Measurements from ENCODE around the gene KLF6. TPM values are rescaled to one million over a fixed set of nuclear protein-coding genes. Genes with fewer than 3 reads are reported as not detected.

The KLF6 gene
- total and polyA plus RNA-seq, 9 of the 15 experiments (the other 6 are each of a cell fraction or from before 2014, with no cell fraction given) = 3.2 to 23.9 (median 8.0) TPM

DNA sequence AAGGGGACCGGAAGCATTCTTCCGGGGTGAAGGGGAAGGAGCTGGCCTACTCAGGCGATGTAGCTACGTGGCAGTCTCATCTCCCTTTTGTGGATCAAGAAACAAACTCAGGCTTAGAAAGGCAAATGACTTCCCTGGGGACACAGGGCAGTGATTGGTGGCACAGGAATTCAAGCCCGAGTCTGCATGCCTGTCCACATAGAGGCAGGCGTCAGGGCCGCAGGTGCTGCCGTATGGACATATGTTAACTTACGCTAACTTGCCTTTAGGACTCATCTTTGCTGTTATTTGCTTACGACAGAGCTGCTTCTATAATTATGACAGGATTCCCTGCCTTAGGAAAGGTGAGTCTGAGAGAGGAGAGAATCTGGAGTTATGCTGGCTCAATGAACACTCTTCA, 42.3 kb upstream of the KLF6 start (continued):
- TF ChIP-seq, protein P1, sequence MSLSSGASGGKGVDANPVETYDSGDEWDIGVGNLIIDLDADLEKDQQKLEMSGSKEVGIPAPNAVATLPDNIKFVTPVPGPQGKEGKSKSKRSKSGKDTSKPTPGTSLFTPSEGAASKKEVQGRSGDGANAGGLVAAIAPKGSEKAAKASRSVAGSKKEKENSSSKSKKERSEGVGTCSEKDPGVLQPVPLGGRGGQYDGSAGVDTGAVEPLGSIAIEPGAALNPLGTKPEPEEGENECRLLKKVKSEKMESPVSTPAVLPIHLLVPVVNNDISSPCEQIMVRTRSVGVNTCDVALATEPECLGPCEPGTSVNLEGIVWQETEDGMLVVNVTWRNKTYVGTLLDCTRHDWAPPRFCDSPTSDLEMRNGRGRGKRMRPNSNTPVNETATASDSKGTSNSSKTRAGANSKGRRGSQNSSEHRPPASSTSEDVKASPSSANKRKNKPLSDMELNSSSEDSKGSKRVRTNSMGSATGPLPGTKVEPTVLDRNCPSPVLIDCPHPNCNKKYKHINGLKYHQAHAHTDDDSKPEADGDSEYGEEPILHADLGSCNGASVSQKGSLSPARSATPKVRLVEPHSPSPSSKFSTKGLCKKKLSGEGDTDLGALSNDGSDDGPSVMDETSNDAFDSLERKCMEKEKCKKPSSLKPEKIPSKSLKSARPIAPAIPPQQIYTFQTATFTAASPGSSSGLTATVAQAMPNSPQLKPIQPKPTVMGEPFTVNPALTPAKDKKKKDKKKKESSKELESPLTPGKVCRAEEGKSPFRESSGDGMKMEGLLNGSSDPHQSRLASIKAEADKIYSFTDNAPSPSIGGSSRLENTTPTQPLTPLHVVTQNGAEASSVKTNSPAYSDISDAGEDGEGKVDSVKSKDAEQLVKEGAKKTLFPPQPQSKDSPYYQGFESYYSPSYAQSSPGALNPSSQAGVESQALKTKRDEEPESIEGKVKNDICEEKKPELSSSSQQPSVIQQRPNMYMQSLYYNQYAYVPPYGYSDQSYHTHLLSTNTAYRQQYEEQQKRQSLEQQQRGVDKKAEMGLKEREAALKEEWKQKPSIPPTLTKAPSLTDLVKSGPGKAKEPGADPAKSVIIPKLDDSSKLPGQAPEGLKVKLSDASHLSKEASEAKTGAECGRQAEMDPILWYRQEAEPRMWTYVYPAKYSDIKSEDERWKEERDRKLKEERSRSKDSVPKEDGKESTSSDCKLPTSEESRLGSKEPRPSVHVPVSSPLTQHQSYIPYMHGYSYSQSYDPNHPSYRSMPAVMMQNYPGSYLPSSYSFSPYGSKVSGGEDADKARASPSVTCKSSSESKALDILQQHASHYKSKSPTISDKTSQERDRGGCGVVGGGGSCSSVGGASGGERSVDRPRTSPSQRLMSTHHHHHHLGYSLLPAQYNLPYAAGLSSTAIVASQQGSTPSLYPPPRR (CRISPR knock-in tag; IDR thresholded peaks at IDR 0.05; ENCODE audit: borderline replicate concordance) = no peak
- no peak for TF ChIP-seq MEF2A (IDR thresholded peaks at IDR 0.05; ENCODE audit: control insufficient read depth, low read depth, low read length)
- no peak for TF ChIP-seq NFRKB (IDR thresholded peaks at IDR 0.05; ENCODE audit: low read depth)
- TF ChIP-seq POLR3A (IDR thresholded peaks at IDR 0.05; ENCODE audit: borderline replicate concordance, extremely low read depth, insufficient read depth, insufficient read length) = no peak
- TF ChIP-seq, protein P2, sequence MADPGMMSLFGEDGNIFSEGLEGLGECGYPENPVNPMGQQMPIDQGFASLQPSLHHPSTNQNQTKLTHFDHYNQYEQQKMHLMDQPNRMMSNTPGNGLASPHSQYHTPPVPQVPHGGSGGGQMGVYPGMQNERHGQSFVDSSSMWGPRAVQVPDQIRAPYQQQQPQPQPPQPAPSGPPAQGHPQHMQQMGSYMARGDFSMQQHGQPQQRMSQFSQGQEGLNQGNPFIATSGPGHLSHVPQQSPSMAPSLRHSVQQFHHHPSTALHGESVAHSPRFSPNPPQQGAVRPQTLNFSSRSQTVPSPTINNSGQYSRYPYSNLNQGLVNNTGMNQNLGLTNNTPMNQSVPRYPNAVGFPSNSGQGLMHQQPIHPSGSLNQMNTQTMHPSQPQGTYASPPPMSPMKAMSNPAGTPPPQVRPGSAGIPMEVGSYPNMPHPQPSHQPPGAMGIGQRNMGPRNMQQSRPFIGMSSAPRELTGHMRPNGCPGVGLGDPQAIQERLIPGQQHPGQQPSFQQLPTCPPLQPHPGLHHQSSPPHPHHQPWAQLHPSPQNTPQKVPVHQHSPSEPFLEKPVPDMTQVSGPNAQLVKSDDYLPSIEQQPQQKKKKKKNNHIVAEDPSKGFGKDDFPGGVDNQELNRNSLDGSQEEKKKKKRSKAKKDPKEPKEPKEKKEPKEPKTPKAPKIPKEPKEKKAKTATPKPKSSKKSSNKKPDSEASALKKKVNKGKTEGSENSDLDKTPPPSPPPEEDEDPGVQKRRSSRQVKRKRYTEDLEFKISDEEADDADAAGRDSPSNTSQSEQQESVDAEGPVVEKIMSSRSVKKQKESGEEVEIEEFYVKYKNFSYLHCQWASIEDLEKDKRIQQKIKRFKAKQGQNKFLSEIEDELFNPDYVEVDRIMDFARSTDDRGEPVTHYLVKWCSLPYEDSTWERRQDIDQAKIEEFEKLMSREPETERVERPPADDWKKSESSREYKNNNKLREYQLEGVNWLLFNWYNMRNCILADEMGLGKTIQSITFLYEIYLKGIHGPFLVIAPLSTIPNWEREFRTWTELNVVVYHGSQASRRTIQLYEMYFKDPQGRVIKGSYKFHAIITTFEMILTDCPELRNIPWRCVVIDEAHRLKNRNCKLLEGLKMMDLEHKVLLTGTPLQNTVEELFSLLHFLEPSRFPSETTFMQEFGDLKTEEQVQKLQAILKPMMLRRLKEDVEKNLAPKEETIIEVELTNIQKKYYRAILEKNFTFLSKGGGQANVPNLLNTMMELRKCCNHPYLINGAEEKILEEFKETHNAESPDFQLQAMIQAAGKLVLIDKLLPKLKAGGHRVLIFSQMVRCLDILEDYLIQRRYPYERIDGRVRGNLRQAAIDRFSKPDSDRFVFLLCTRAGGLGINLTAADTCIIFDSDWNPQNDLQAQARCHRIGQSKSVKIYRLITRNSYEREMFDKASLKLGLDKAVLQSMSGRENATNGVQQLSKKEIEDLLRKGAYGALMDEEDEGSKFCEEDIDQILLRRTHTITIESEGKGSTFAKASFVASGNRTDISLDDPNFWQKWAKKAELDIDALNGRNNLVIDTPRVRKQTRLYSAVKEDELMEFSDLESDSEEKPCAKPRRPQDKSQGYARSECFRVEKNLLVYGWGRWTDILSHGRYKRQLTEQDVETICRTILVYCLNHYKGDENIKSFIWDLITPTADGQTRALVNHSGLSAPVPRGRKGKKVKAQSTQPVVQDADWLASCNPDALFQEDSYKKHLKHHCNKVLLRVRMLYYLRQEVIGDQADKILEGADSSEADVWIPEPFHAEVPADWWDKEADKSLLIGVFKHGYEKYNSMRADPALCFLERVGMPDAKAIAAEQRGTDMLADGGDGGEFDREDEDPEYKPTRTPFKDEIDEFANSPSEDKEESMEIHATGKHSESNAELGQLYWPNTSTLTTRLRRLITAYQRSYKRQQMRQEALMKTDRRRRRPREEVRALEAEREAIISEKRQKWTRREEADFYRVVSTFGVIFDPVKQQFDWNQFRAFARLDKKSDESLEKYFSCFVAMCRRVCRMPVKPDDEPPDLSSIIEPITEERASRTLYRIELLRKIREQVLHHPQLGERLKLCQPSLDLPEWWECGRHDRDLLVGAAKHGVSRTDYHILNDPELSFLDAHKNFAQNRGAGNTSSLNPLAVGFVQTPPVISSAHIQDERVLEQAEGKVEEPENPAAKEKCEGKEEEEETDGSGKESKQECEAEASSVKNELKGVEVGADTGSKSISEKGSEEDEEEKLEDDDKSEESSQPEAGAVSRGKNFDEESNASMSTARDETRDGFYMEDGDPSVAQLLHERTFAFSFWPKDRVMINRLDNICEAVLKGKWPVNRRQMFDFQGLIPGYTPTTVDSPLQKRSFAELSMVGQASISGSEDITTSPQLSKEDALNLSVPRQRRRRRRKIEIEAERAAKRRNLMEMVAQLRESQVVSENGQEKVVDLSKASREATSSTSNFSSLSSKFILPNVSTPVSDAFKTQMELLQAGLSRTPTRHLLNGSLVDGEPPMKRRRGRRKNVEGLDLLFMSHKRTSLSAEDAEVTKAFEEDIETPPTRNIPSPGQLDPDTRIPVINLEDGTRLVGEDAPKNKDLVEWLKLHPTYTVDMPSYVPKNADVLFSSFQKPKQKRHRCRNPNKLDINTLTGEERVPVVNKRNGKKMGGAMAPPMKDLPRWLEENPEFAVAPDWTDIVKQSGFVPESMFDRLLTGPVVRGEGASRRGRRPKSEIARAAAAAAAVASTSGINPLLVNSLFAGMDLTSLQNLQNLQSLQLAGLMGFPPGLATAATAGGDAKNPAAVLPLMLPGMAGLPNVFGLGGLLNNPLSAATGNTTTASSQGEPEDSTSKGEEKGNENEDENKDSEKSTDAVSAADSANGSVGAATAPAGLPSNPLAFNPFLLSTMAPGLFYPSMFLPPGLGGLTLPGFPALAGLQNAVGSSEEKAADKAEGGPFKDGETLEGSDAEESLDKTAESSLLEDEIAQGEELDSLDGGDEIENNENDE (IDR thresholded peaks at IDR 0.05; ENCODE audit: low read depth, low read length) = no peak
- TF ChIP-seq ZBTB7A (IDR thresholded peaks at IDR 0.05; ENCODE audit: borderline replicate concordance, control insufficient read depth, low read depth, low read length) = no peak
- TF ChIP-seq HNRNPH1 (optimal IDR thresholded peaks at IDR 0.05; ENCODE audit: low read depth, low read length) = no peak
- TF ChIP-seq ZNF253 (CRISPR knock-in tag; conservative IDR thresholded peaks at IDR 0.05) = no peak
- no peak for TF ChIP-seq RBM14 (IDR thresholded peaks at IDR 0.05; ENCODE audit: borderline replicate concordance, insufficient read depth, low read depth, low read length)
- TF ChIP-seq ZEB2 (IDR thresholded peaks at IDR 0.05) = no peak

Measured in K562 (cell line).